ENCODE data around the gene HAL.
A peak's percentile ranks its signal among the peaks of the same experiment; 100 is the strongest.

Gene HAL

DNA sequence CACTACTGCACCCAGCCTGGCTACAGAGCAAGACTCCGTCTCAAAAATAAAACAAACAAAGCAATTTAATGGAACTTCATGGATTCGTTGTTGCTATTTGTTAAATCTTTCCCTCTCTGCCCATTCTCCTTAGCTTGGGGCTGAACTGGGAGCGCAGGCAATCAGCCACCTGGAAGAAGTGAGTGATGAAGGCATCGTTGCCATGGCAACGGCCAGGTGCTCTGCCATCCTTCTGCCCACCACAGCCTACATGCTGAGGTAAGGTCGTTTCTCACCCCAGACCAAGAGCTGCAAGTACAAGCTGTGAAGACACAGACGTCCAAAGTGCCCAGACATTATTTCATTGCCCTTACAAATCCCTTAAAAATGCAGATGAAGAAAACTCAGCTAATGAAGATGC lies 33.9 kb downstream of the HAL start:
- H3K27me3 ChIP-seq (replicated peaks; ENCODE audit: control insufficient read depth, insufficient read depth, low read length) = no peaks in the 10 kb centered on the region
- no peak overlapping the region for H3K4me3 ChIP-seq (replicated peaks; ENCODE audit: low read depth, low read length)
- DNase-seq (ENCODE audit: extremely low read depth, insufficient read length) = no peak
- H3K36me3 ChIP-seq (ENCODE audit: control insufficient read depth, insufficient read depth, low read length) = no peaks in the 10 kb centered on the region
- TF ChIP-seq, protein P1, sequence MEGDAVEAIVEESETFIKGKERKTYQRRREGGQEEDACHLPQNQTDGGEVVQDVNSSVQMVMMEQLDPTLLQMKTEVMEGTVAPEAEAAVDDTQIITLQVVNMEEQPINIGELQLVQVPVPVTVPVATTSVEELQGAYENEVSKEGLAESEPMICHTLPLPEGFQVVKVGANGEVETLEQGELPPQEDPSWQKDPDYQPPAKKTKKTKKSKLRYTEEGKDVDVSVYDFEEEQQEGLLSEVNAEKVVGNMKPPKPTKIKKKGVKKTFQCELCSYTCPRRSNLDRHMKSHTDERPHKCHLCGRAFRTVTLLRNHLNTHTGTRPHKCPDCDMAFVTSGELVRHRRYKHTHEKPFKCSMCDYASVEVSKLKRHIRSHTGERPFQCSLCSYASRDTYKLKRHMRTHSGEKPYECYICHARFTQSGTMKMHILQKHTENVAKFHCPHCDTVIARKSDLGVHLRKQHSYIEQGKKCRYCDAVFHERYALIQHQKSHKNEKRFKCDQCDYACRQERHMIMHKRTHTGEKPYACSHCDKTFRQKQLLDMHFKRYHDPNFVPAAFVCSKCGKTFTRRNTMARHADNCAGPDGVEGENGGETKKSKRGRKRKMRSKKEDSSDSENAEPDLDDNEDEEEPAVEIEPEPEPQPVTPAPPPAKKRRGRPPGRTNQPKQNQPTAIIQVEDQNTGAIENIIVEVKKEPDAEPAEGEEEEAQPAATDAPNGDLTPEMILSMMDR (IDR thresholded peaks at IDR 0.05; ENCODE audit: insufficient read depth, low read length, poor library complexity, severe bottlenecking) = no peak

DNA sequence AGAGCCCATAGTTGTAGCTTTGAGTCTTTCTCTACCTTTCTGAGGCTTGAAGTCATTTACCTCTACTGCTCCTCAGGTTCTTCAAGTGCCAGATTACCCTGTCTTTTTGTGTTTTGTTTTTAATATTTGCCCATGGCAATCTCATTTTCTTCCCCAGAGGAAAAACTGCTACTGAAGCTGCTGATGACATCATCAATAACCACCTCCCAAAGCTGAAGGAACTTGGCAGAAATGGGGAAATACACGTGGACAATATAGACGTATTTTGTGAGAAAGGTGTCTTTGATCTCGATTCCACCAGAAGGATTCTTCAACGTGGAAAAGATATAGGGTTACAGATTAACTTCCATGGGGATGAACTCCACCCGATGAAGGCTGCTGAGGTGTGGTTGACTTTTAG lies 35.9 kb downstream of the HAL start:
- no peak overlapping the region for H3K4me3 ChIP-seq (replicated peaks; ENCODE audit: low read depth, low read length)
- H3K27me3 ChIP-seq (replicated peaks; ENCODE audit: control insufficient read depth, insufficient read depth, low read length) = no peaks in the 10 kb centered on the region
- H3K36me3 ChIP-seq (ENCODE audit: control insufficient read depth, insufficient read depth, low read length) = no peaks in the 10 kb centered on the region
- no peak for DNase-seq (ENCODE audit: extremely low read depth, insufficient read length)
- TF ChIP-seq, protein P1 (IDR thresholded peaks at IDR 0.05; ENCODE audit: insufficient read depth, low read length, poor library complexity, severe bottlenecking) = no peak

DNA sequence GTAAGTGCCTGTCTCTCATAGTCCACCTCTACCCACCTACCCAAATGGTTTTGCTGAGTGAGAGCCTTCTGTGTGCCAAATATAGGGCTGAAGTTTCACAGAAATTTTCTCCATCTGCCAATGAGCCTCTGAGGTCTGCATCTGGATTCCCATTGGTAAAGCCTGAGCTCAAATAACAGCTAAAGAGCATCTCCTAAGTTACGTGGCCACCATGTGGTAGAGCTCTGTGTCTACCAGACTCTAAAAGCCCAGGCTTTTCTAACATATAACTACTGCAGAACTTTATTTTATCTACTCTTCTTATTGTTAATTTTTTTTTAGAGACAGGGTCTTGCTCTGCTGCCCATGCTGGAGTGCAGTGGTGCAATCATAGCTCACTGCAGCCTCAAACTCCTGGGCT lies 37.0 kb downstream of the HAL start:
- TF ChIP-seq, protein P1 (IDR thresholded peaks at IDR 0.05; ENCODE audit: insufficient read depth, low read length, poor library complexity, severe bottlenecking) = peak; percentile 13
- Histone ChIP-seq H3K4me3 (replicated peaks; ENCODE audit: low read depth, low read length) (no peak overlapping the region), H3K36me3 (ENCODE audit: control insufficient read depth, insufficient read depth, low read length) (no peaks in the 10 kb centered on the region), H3K27me3 (replicated peaks; ENCODE audit: control insufficient read depth, insufficient read depth, low read length) (no peaks in the 10 kb centered on the region)
- no peak for DNase-seq (ENCODE audit: extremely low read depth, insufficient read length)

DNA sequence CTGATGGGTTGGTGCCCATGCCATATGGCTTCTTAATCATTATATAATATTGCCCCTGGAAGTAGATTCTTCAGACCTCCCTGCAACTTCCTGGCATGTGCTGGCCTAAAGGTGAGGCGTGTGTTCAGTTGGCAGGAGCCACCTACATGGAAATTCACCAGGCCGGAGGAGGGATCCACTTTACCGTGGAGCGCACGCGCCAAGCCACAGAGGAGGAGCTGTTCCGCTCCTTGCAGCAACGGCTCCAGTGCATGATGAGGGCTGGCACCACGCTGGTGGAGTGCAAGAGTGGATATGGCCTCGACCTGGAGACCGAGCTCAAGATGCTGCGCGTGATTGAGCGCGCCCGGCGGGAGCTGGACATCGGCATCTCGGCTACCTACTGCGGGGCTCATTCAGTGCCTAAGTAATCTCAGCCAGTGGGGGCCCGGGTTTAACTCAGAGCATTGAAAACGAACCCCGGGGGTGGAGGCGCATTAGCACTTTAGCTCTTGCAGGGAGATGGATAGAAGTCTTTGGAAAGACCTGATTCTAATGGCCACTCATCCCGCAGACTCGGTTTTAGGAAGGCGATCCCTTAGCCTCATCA lies 39.5 kb downstream of the HAL start:
- no peak for DNase-seq (ENCODE audit: extremely low read depth, insufficient read length)
- TF ChIP-seq, protein P1 (IDR thresholded peaks at IDR 0.05; ENCODE audit: insufficient read depth, low read length, poor library complexity, severe bottlenecking) = no peak
- Histone ChIP-seq H3K4me3 (replicated peaks; ENCODE audit: low read depth, low read length) (no peak overlapping the region), H3K36me3 (ENCODE audit: control insufficient read depth, insufficient read depth, low read length) (no peaks in the 10 kb centered on the region), H3K27me3 (replicated peaks; ENCODE audit: control insufficient read depth, insufficient read depth, low read length) (no peaks in the 10 kb centered on the region)

DNA sequence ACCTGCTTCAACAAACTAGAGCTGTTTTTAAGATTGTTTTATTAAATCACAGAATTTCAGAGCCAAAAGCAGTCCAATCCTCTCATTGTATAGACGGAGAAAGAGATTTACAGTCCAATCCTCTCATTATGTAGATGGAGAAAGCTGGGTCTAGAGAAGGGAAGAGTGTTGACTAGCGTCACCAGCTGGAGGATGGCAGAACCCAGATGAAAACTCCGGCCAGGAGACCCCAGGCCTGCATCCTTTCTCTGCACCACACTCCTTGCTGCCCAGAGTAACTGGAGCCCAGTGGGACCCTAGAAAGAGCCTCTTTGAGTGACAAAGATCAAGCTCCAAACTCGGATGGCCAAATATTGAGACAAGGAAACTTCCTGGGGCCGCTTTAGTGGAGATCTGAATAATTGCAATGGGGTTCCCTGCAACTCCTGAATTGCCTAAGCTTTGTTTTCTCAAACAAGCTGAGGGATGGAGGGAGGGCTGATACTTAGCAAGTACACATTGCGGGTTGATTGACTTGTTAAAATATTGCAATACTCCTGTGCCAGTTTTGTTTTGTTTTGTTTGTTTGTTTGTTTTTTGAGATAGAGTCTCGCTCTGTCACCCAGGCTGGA lies 40.5 kb downstream of the HAL start:
- H3K36me3 ChIP-seq (ENCODE audit: control insufficient read depth, insufficient read depth, low read length) = no peaks in the 10 kb centered on the region
- TF ChIP-seq, protein P1 (IDR thresholded peaks at IDR 0.05; ENCODE audit: insufficient read depth, low read length, poor library complexity, severe bottlenecking) = no peak
- no peaks in the 10 kb centered on the region for H3K27me3 ChIP-seq (replicated peaks; ENCODE audit: control insufficient read depth, insufficient read depth, low read length)
- DNase-seq (ENCODE audit: extremely low read depth, insufficient read length) = no peak
- no peak overlapping the region for H3K4me3 ChIP-seq (replicated peaks; ENCODE audit: low read depth, low read length)
